A549 (cell line): ENCODE measurements around the gene FIBIN.

Source experiments
- CHD2 ChIP-seq: fragments of 150-350 bp; IDR thresholded peaks from 2 replicates; pipeline ENCODE4 v1.6.1; 2014; ENCODE audit warnings: low read length; ENCODE audit not compliant: partially characterized antibody
- CTCF ChIP-seq: fragments of >200 bp; sonication (Bioruptor Twin); formaldehyde crosslinking; IDR thresholded peaks from 3 replicates; pipeline ENCODE4 v1.5.1; 2016
- KDM1A ChIP-seq: fragments of 200-600 bp; sonication (generic); IDR thresholded peaks from 2 replicates; pipeline ENCODE4 v1.6.1; 2016; ENCODE audit warnings: low read depth, mild to moderate bottlenecking
- RAD21 ChIP-seq, 2 experiments: fragments of >200 bp in 1 of 2; sonication (Bioruptor Twin) in 1 of 2; formaldehyde crosslinking in 1 of 2; IDR thresholded peaks in 1 of 2; conservative IDR thresholded peaks in 1 of 2; 2 replicates in 1 of 2; 3 replicates in 1 of 2; pipeline ENCODE4 v1.6.1; 2012 to 2018; ENCODE audit warnings: inconsistent platforms in 1 of 2
- SREBF2 ChIP-seq: fragments of 450-650 bp; IDR thresholded peaks from 2 replicates; pipeline ENCODE4 v1.6.1; 2014; ENCODE audit warnings: mild to moderate bottlenecking, moderate library complexity
- TF ChIP-seq, protein P1 (sequence below): IDR thresholded peaks from 2 replicates; pipeline ENCODE4 v1.6.1; 2012

- TF ChIP-seq CTCF (no peak), KDM1A (no peak), RAD21 (conservative IDR thresholded peaks at IDR 0.05 in 1 of 2, IDR thresholded peaks at IDR 0.05 in 1 of 2) (no peak), SREBF2 (no peak), CHD2 (no peak)
- TF ChIP-seq, protein P1, sequence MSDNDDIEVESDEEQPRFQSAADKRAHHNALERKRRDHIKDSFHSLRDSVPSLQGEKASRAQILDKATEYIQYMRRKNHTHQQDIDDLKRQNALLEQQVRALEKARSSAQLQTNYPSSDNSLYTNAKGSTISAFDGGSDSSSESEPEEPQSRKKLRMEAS, result no peak
Measured at GRCh38 chr11:26964339-26964738, 29.6 kb upstream of the FIBIN start.
